DOHH2 (cell line): ENCODE results near the gene PLCD1.

Source experiments
- H3F3A ChIP-seq: fragments of 200-600 bp; sonication (generic), shearing (Covaris generic); 2 replicates; pipeline ENCODE4 v1.6.0; 2016; ENCODE audit warnings: antibody characterized with exemption, mild to moderate bottlenecking; ENCODE audit not compliant: control insufficient read depth, insufficient read depth
- H3K27ac ChIP-seq: fragments of 200-600 bp; sonication (generic); 2 replicates; pipeline ENCODE4 v1.5.1; 2014; ENCODE audit warnings: low read depth, mild to moderate bottlenecking, low read length, moderate library complexity
- H3K27me3 ChIP-seq: fragments of 200-600 bp; sonication (generic); 2 replicates; pipeline ENCODE4 v1.6.1; 2014; ENCODE audit warnings: mild to moderate bottlenecking, low read length, mixed read lengths; ENCODE audit not compliant: control insufficient read depth
- H3K36me3 ChIP-seq: fragments of 200-600 bp; sonication (generic); 2 replicates; pipeline ENCODE4 v1.6.1; 2014; ENCODE audit warnings: mild to moderate bottlenecking, low read length, moderate library complexity, mixed read lengths; ENCODE audit not compliant: control insufficient read depth
- H3K4me1 ChIP-seq: fragments of 200-600 bp; sonication (generic); 2 replicates; pipeline ENCODE4 v1.6.1; 2014; ENCODE audit warnings: mild to moderate bottlenecking, low read length, mixed read lengths; ENCODE audit not compliant: control insufficient read depth
- H3K4me2 ChIP-seq: fragments of 200-600 bp; sonication (generic); 2 replicates; pipeline ENCODE4 v1.6.0; 2014; ENCODE audit warnings: mild to moderate bottlenecking, low read length, moderate library complexity
- H3K4me3 ChIP-seq: fragments of 200-600 bp; sonication (generic); 2 replicates; pipeline ENCODE4 v1.5.1; 2014; ENCODE audit warnings: mild to moderate bottlenecking, low read length, mixed read lengths
- H3K79me2 ChIP-seq: fragments of 200-600 bp; sonication (generic); 2 replicates; pipeline ENCODE4 v1.6.1; 2014; ENCODE audit warnings: mild to moderate bottlenecking, low read length, mixed read lengths; ENCODE audit not compliant: control insufficient read depth
- H3K9me2 ChIP-seq: fragments of 200-600 bp; sonication (generic); replicated peaks from 2 replicates; pipeline ENCODE4 v1.6.1; 2014; ENCODE audit warnings: mild to moderate bottlenecking, low read length, mixed read lengths; ENCODE audit not compliant: control insufficient read depth
- H3K9me3 ChIP-seq: fragments of 200-600 bp; sonication (generic); 2 replicates; pipeline ENCODE4 v1.6.1; 2014; ENCODE audit warnings: antibody characterized with exemption, low read length, mixed read lengths; ENCODE audit not compliant: control insufficient read depth, insufficient read depth
- H4K20me1 ChIP-seq: fragments of 200-600 bp; sonication (generic); 2 replicates; pipeline ENCODE4 v1.6.0; 2014; ENCODE audit warnings: low read depth, mild to moderate bottlenecking, antibody characterized with exemption, low read length, moderate library complexity; ENCODE audit not compliant: control insufficient read depth, insufficient read depth
- EZH2phosphoT487 ChIP-seq: fragments of 200-600 bp; sonication (generic); IDR thresholded peaks from 2 replicates; pipeline ENCODE4 v1.6.1; 2017; ENCODE audit warnings: borderline replicate concordance, mild to moderate bottlenecking, antibody characterized with exemption, low read length, moderate library complexity, mixed read lengths
- TF ChIP-seq, protein P1 (sequence below): fragments of 200-600 bp; sonication (generic); IDR thresholded peaks from one replicate; pipeline ENCODE4 v1.5.1; 2014; ENCODE audit warnings: antibody characterized with exemption, mild to moderate bottlenecking, low read depth, low read length; ENCODE audit not compliant: poor library complexity, severe bottlenecking

PLCD1 gene

DNA sequence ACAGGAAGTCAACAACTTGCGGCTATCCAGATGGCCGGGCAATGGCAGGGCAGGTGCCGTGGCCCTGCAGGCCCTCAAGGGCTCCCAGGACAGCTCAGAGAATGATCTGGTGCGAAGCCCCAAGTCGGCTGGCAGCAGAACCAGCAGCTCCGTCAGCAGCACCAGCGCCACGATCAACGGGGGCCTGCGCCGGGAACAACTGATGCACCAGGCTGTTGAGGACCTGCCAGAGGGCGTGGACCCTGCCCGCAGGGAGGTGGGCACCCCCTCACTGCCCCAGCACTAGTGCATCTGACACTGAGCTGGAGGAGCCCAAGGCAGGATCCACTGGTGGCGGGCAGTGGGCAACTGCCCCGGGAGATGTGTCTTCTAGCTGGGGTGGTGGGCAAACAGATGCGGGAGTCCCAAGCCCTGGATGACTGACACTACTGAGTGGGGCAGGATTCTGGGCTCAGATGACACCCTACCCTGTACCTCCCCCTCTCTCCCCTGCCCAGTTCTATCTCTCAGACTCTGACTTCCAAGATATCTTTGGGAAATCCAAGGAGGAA, 22.9 kb downstream of the PLCD1 start:
- Histone ChIP-seq H3K9me3 (no peaks in the 10 kb centered on the region), H3K4me2 (no peak overlapping the region), H3K36me3 (peaks cover 10% of the 10 kb centered on the region; the same call in 1 of the 2 replicates), H3F3A (no peaks in the 10 kb centered on the region), H3K9me2 (no peaks in the 10 kb centered on the region), H3K79me2 (no peaks in the 10 kb centered on the region), H4K20me1 (no peaks in the 10 kb centered on the region), H3K4me3 (no peak overlapping the region), H3K27ac (no peak overlapping the region), H3K27me3 (no peaks in the 10 kb centered on the region), H3K4me1 (no peaks in the 10 kb centered on the region)
- TF ChIP-seq, protein P1, sequence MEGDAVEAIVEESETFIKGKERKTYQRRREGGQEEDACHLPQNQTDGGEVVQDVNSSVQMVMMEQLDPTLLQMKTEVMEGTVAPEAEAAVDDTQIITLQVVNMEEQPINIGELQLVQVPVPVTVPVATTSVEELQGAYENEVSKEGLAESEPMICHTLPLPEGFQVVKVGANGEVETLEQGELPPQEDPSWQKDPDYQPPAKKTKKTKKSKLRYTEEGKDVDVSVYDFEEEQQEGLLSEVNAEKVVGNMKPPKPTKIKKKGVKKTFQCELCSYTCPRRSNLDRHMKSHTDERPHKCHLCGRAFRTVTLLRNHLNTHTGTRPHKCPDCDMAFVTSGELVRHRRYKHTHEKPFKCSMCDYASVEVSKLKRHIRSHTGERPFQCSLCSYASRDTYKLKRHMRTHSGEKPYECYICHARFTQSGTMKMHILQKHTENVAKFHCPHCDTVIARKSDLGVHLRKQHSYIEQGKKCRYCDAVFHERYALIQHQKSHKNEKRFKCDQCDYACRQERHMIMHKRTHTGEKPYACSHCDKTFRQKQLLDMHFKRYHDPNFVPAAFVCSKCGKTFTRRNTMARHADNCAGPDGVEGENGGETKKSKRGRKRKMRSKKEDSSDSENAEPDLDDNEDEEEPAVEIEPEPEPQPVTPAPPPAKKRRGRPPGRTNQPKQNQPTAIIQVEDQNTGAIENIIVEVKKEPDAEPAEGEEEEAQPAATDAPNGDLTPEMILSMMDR = no peak
- TF ChIP-seq EZH2phosphoT487 = no peak

DNA sequence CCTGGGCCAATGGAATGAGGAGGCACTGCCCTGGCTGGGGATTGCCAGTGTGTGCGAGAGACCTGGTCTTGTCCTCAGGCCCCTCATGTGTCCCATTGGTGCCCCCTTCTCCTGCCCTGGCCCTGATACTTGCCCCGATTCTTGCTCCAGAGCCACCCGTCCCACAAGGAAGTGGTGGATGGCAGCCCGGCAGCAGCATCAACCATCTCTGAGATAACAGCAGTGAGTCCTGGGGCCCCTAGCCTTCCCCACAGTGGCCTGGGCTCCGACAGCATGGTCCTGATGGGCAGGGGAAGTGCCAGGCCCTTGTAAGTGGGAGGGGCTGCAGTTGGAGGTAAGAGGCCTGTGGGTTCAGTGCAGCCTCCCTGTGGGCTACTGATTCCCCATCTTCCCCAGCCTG, 23.4 kb downstream of the PLCD1 start:
- Histone ChIP-seq H3K9me2 (no peaks in the 10 kb centered on the region), H3K27me3 (no peaks in the 10 kb centered on the region), H4K20me1 (no peaks in the 10 kb centered on the region), H3K36me3 (peaks cover 13% of the 10 kb centered on the region; the same call in 1 of the 2 replicates), H3F3A (no peaks in the 10 kb centered on the region), H3K27ac (no peak overlapping the region), H3K9me3 (no peaks in the 10 kb centered on the region), H3K4me1 (no peaks in the 10 kb centered on the region), H3K4me2 (no peak overlapping the region), H3K4me3 (no peak overlapping the region), H3K79me2 (no peaks in the 10 kb centered on the region)
- no peak for TF ChIP-seq EZH2phosphoT487
- TF ChIP-seq, protein P1 = no peak

DNA sequence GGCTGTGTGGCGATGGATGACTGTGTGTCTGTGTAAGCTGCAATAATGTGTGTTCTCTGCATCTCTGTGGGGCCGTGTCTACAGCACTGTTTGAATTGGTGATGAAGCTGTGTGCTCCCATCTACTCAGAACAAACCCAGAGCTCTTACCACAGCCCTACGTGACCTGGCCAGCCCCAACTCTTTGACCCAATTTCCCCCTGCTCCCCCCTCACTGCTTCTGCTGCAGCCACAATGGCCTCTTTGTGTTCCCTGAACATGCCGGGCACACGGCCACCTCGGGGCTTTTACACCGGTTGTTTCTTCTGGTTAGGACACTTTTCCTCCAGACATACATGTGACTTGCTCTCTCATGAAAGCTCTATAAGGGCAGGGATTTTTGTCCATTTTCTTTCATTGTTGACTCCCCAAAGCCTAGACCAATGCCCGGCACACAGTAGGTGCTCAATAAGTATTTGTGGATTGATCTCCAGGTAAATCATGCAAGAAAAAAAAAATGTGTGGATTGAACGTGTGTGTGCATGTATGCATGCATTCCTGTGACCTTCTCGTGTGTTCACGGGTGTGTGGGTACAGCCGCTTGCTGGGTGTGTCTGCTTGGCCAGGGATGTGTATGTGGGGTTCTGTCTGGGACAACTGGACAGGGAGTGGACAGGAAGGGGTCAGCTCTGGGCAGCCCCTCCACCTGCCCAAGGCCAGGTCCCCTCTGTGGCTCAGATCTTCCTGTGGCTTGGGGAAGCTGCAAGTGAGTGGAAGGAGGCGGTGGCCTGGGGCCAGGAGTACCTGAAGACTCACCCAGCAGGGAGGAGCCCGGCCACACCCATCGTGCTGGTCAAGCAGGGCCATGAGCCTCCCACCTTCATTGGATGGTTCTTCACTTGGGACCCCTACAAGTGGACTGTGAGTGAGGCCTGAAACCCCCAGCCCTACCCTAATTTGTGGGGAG, 24.1 kb downstream of the PLCD1 start:
- Histone ChIP-seq H4K20me1 (no peaks in the 10 kb centered on the region), H3K9me2 (no peaks in the 10 kb centered on the region), H3K27me3 (no peaks in the 10 kb centered on the region), H3K79me2 (no peaks in the 10 kb centered on the region), H3K4me1 (no peaks in the 10 kb centered on the region), H3K27ac (no peak overlapping the region), H3K4me3 (no peak overlapping the region), H3K9me3 (no peaks in the 10 kb centered on the region), H3F3A (no peaks in the 10 kb centered on the region), H3K36me3 (peaks cover 13% of the 10 kb centered on the region; the same call in 1 of the 2 replicates), H3K4me2 (no peak overlapping the region)
- no peak for TF ChIP-seq EZH2phosphoT487
- TF ChIP-seq, protein P1 = no peak
